Hepatocyte (in vitro differentiated cells): ENCODE results near the gene CASKIN2. TPM values are rescaled to one million over a fixed set of nuclear protein-coding genes. Genes with fewer than 3 reads are reported as not detected.

Experiments used
- DNase-seq: peaks from one replicate; pipeline ENCODE4 v3.0.0-alpha.2; 2016; ENCODE audit warnings: low spot score
- H2AFZ ChIP-seq: fragments of 200-600 bp; sonication (generic); 2 replicates; pipeline ENCODE4 v1.6.0; 2016; ENCODE audit warnings: antibody characterized with exemption, mild to moderate bottlenecking
- H3K27ac ChIP-seq: fragments of 200-600 bp; sonication (generic); 2 replicates; pipeline ENCODE4 v1.5.1; 2016; ENCODE audit warnings: mild to moderate bottlenecking
- H3K27me3 ChIP-seq: fragments of 200-600 bp; sonication (generic); 2 replicates; pipeline ENCODE4 v1.6.1; 2016
- H3K36me3 ChIP-seq: fragments of 200-600 bp; sonication (generic); replicated peaks from 2 replicates; pipeline ENCODE4 v1.5.1; 2016; ENCODE audit warnings: low read depth; ENCODE audit not compliant: insufficient read depth
- H3K4me1 ChIP-seq: fragments of 200-600 bp; sonication (generic); 2 replicates; pipeline ENCODE4 v1.5.1; 2016; ENCODE audit warnings: mild to moderate bottlenecking, moderate library complexity; ENCODE audit not compliant: insufficient read depth
- H3K4me2 ChIP-seq: fragments of 200-600 bp; sonication (generic); 2 replicates; pipeline ENCODE4 v1.6.0; 2016
- H3K4me3 ChIP-seq: fragments of 200-600 bp; sonication (generic); 2 replicates; pipeline ENCODE4 v1.5.1; 2016; ENCODE audit warnings: mild to moderate bottlenecking
- H3K79me2 ChIP-seq: fragments of 200-600 bp; sonication (generic); 2 replicates; pipeline ENCODE4 v1.6.0; 2017; ENCODE audit warnings: mild to moderate bottlenecking
- H3K9me2 ChIP-seq: fragments of 200-600 bp; sonication (generic); replicated peaks from 2 replicates; pipeline ENCODE4 v1.6.0; 2017; ENCODE audit warnings: mild to moderate bottlenecking; ENCODE audit not compliant: insufficient read depth
- H3K9me3 ChIP-seq: fragments of 200-600 bp; sonication (generic); 2 replicates; pipeline ENCODE4 v1.5.1; 2016; ENCODE audit warnings: low read depth, mild to moderate bottlenecking
- H4K20me1 ChIP-seq: fragments of 200-600 bp; sonication (generic); 2 replicates; pipeline ENCODE4 v1.6.0; 2016; ENCODE audit warnings: mild to moderate bottlenecking; ENCODE audit not compliant: insufficient read depth, poor library complexity, severe bottlenecking
- EZH2 ChIP-seq: fragments of 200-600 bp; sonication (generic); IDR thresholded peaks from 2 replicates; pipeline ENCODE4 v1.6.1; 2016; ENCODE audit warnings: antibody characterized with exemption, mild to moderate bottlenecking, borderline replicate concordance
- EZH2phosphoT487 ChIP-seq: fragments of 200-600 bp; sonication (generic); IDR thresholded peaks from one replicate; pipeline ENCODE4 v1.6.1; 2018; ENCODE audit warnings: antibody characterized with exemption, mild to moderate bottlenecking, low read depth, moderate library complexity; ENCODE audit not compliant: unreplicated experiment, severe bottlenecking
- WGBS: methylation state at CpG from one replicate; pipeline ENCODE4 v1.1.6; 2016; ENCODE audit warnings: low lambda C conversion rate; ENCODE audit errors: missing lambda C conversion rate; 5-methylcytosine and 5-hydroxymethylcytosine counted together
- polyA plus RNA-seq: library from polyadenylated mRNA; unstranded; fragments of >200 nt; fragmentation: Nextera tagmentation; extraction: Ambion mirVana; gene quantifications from 2 replicates; pipeline ENCODE4 v1.2.1, GENCODE V29; 2016
- total RNA-seq: library from RNA; depleted of rRNA; stranded (reverse); fragments of >200 nt; gene quantifications from 2 replicates; pipeline ENCODE4 v1.2.3, GENCODE V29; 2014
- TF ChIP-seq, protein P1 (sequence below): fragments of 200-600 bp; sonication (generic); IDR thresholded peaks from 2 replicates; pipeline ENCODE4 v1.5.1; 2016; ENCODE audit warnings: antibody characterized with exemption, mild to moderate bottlenecking; ENCODE audit not compliant: poor library complexity

Gene CASKIN2
- total and polyA plus RNA-seq, 2 experiments from 2014 or later: 9.8 to 16.2 TPM

DNA sequence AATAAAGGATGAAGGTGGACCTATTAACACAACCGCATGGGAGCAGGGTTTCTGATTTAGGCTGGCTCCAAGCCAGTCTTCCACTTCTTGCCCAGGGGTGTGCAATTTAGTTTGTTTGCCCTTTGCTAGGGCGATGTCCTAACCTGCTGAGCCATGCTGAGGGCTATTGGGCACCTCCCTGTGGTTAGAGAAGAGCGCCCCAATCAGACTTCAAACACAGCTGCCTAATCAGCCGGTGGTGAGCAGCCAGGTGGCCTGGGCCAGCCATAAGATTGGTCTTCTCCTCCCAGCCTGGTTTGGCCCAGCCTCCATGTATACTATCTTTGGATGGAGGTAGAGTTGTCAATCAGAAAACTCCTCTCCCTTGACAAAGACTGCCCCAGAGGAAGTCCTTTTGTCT is 43.2 kb downstream of the CASKIN2 start:
- Histone ChIP-seq H4K20me1 (no peaks in the 10 kb centered on the region), H3K27me3 (no peaks in the 10 kb centered on the region), H3K4me2 (no peak overlapping the region), H3K27ac (no peak overlapping the region), H3K4me1 (peaks cover 4% of the 10 kb centered on the region), H3K79me2 (peaks cover 22% of the 10 kb centered on the region), H3K9me2 (no peaks in the 10 kb centered on the region), H2AFZ (no peak overlapping the region), H3K4me3 (no peak overlapping the region), H3K36me3 (no peaks in the 10 kb centered on the region), H3K9me3 (no peaks in the 10 kb centered on the region)
- WGBS: 71% methylated on average over 4 of the region's 4 CpGs
- DNase-seq: no peak
- TF ChIP-seq EZH2 (no peak), EZH2phosphoT487 (no peak)
- TF ChIP-seq, protein P1, sequence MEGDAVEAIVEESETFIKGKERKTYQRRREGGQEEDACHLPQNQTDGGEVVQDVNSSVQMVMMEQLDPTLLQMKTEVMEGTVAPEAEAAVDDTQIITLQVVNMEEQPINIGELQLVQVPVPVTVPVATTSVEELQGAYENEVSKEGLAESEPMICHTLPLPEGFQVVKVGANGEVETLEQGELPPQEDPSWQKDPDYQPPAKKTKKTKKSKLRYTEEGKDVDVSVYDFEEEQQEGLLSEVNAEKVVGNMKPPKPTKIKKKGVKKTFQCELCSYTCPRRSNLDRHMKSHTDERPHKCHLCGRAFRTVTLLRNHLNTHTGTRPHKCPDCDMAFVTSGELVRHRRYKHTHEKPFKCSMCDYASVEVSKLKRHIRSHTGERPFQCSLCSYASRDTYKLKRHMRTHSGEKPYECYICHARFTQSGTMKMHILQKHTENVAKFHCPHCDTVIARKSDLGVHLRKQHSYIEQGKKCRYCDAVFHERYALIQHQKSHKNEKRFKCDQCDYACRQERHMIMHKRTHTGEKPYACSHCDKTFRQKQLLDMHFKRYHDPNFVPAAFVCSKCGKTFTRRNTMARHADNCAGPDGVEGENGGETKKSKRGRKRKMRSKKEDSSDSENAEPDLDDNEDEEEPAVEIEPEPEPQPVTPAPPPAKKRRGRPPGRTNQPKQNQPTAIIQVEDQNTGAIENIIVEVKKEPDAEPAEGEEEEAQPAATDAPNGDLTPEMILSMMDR: no peak

DNA sequence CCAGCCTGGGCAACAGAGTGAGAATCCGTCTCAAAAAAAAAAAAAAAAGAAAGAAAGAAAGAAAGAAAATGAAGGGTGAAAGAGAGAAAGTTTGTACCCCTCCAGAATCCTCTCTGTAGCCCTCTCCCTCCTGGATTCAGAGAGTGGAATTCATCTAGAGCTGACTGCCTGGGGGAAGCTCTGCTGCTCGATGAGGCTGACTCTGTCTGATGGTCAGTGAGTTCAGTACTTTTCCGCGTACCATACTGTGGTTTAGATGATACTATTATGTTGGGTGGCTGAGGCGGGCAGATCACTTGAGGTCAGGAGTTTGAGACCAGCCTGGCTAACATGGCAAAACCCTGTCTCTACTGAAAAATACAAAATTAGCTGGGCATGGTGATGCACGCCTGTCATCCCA is 44.1 kb downstream of the CASKIN2 start:
- WGBS: 92% methylated on average over 6 of the region's 6 CpGs
- Histone ChIP-seq H3K9me2 (no peaks in the 10 kb centered on the region), H3K4me2 (no peak overlapping the region), H3K79me2 (peaks cover 31% of the 10 kb centered on the region), H3K4me1 (no peaks in the 10 kb centered on the region), H3K27ac (no peak overlapping the region), H2AFZ (no peak overlapping the region), H3K4me3 (no peak overlapping the region), H3K27me3 (no peaks in the 10 kb centered on the region), H4K20me1 (no peaks in the 10 kb centered on the region), H3K36me3 (no peaks in the 10 kb centered on the region), H3K9me3 (no peaks in the 10 kb centered on the region)
- no peak for DNase-seq
- TF ChIP-seq EZH2phosphoT487: no peak

DNA sequence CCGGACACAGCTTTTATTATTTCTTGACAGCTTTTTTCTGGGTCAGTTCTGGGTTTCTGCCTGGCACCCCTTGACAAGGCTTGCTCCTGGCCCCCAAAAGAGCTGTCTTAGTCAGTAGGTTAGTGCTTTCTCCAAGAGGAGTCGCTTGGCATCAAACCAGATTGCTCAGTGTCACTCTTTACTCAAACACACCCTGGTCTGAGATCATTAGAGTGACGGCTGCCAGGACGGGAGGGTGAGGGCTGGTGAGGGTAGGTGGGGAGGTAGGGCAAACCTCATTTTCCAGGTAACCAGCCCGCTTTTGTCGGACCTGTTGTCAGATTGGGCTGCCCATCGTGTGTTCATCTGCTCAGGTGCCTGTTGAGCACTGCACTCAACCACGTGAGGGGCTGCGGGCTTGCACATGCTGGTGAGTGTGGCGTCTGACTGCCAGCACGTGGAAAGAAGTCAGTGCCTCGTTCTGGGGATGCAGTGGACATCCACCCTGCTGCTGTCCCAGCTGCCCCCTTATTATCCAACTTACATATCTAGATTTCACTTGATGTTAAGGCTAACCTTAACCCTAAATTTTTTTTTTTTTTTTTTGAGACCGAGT is 46.5 kb downstream of the CASKIN2 start:
- Histone ChIP-seq H3K4me3 (no peak overlapping the region), H3K79me2 (peaks cover 50% of the 10 kb centered on the region), H3K4me2 (no peak overlapping the region), H3K27me3 (no peaks in the 10 kb centered on the region), H3K9me2 (no peaks in the 10 kb centered on the region), H3K9me3 (no peaks in the 10 kb centered on the region), H3K36me3 (no peaks in the 10 kb centered on the region), H4K20me1 (no peaks in the 10 kb centered on the region), H3K27ac (no peak overlapping the region), H2AFZ (no peak overlapping the region), H3K4me1 (no peaks in the 10 kb centered on the region)
- TF ChIP-seq, protein P1: no peak
- no peak for TF ChIP-seq EZH2phosphoT487
- no peak for TF ChIP-seq EZH2
- WGBS: 94% methylated on average over 13 of the region's 13 CpGs
- DNase-seq: no peak

DNA sequence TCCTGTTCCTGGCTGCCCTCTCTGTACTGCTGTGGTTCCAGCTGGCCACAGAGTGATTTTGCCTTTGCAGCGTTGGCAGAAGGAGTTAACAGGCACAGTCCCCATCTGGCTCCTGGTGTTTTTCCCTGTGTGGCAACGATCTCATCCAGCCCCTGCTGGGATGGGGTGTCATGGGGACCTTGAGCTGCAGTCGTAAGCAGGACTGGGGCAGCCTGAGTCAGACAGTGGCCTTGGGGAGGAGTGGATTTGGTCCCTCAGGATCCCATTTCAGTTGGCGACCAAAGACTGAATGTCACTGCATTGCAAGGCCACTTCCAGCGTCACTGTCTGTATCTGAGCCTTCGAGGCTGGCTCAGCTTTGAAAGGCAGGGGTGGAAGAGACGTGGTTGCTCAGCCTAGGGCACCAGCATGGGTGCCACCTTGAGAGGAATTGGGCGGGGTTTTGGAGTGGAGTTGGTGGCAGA is 47.0 kb downstream of the CASKIN2 start:
- WGBS: 89% methylated on average over 8 of the region's 8 CpGs
- TF ChIP-seq EZH2phosphoT487: no peak
- no peak for TF ChIP-seq EZH2
- TF ChIP-seq, protein P1: no peak
- no peak overlapping the region for H3K27ac ChIP-seq

More for the DNA sequence above, 47.0 kb downstream of the CASKIN2 start:
- Histone ChIP-seq H3K9me2 (no peaks in the 10 kb centered on the region), H3K4me3 (no peak overlapping the region), H3K36me3 (no peaks in the 10 kb centered on the region), H2AFZ (no peak overlapping the region), H3K27me3 (no peaks in the 10 kb centered on the region), H3K9me3 (no peaks in the 10 kb centered on the region), H3K79me2 (peaks cover 56% of the 10 kb centered on the region), H3K4me1 (no peaks in the 10 kb centered on the region), H4K20me1 (no peaks in the 10 kb centered on the region), H3K4me2 (no peak overlapping the region)
- DNase-seq: no peak
